MCF 10A (cell line): ENCODE results near the gene TBCD. TPM values are rescaled to one million over a fixed set of nuclear protein-coding genes. Genes with fewer than 3 reads are reported as not detected.
"Not testable (repeated sequence)": the region's sequence is repeated elsewhere in the genome, so short reads cannot be mapped to it uniquely, and the experiment has no call there.

Source experiments
- BruUV-seq: library from RNA; stranded (reverse); fragments of 400-500 nt; replicated peaks from 2 replicates; lab custom pipeline; 2021; lab: Mats Ljungman, UMichigan
- CTCF ChIA-PET: fragments of 300-600 bp; sonication (Branson Sonifier 250); formaldehyde crosslinking; extraction: SDS; loops from one replicate; lab custom pipeline; 2021; ENCODE audit warnings: antibody characterized with exemption, inconsistent platforms; lab: Yijun Ruan, JAX
- POLR2A ChIA-PET: fragments of 300-600, 350-650 bp; sonication (Branson Sonifier 250); formaldehyde crosslinking; extraction: SDS; loops from one replicate; lab custom pipeline; 2020; ENCODE audit warnings: antibody characterized with exemption, inconsistent platforms; lab: Yijun Ruan, JAX
- DNase-seq: peaks from one replicate; pipeline ENCODE4 v3.0.0-alpha.2; 2018; ENCODE audit not compliant: unreplicated experiment
- H3K27ac Mint-ChIP-seq: one replicate; pipeline ENCODE4 v1.8.0; 2022; ENCODE audit warnings: mild to moderate bottlenecking, low read depth, mixed read lengths; ENCODE audit not compliant: unreplicated experiment
- H3K27me3 Mint-ChIP-seq: one replicate; pipeline ENCODE4 v1.8.0; 2022; ENCODE audit warnings: mixed read lengths; ENCODE audit not compliant: insufficient read depth, unreplicated experiment
- H3K36me3 Mint-ChIP-seq: one replicate; pipeline ENCODE4 v1.8.0; 2022; ENCODE audit warnings: mild to moderate bottlenecking, moderate library complexity, mixed read lengths; ENCODE audit not compliant: insufficient read depth, unreplicated experiment
- H3K4me1 Mint-ChIP-seq: one replicate; pipeline ENCODE4 v1.8.0; 2022; ENCODE audit warnings: mixed read lengths; ENCODE audit not compliant: insufficient read depth, unreplicated experiment
- H3K4me3 Mint-ChIP-seq: one replicate; pipeline ENCODE4 v1.8.0; 2022; ENCODE audit warnings: mild to moderate bottlenecking, moderate library complexity, mixed read lengths; ENCODE audit not compliant: unreplicated experiment
- H3K9me3 Mint-ChIP-seq: one replicate; pipeline ENCODE4 v1.8.0; 2022; ENCODE audit warnings: mixed read lengths; ENCODE audit not compliant: unreplicated experiment
- CTCF ChIP-seq: fragments of 200-600 bp; IDR thresholded peaks from one replicate; pipeline ENCODE4 v1.8.0; 2022; ENCODE audit warnings: antibody characterized with exemption, mild to moderate bottlenecking; ENCODE audit not compliant: unreplicated experiment
- intact Hi-C: fragments of 100-400 bp; cut with micrococcal nuclease; formaldehyde crosslinking; loops from 2 replicates; pipeline ENCODE4 v1.14.1; 2022
- total RNA-seq: library from RNA; stranded (reverse); gene quantifications from 2 replicates; pipeline ENCODE4 v1.2.3, GENCODE V29; 2022

Gene TBCD
- total RNA-seq, 1 experiment from 2014 or later = 76.2 TPM

GRCh38 chr17:82777778-82778375, 26.0 kb downstream of the TBCD start:
- intact Hi-C loops, DNase-seq, CTCF ChIA-PET, H3K27me3 Mint-ChIP-seq, H3K4me1 Mint-ChIP-seq, H3K4me3 Mint-ChIP-seq, BruUV-seq, POLR2A ChIA-PET, H3K27ac Mint-ChIP-seq, H3K9me3 Mint-ChIP-seq: not testable (repeated sequence)
- peaks cover 12% of the 10 kb centered on the region for H3K36me3 Mint-ChIP-seq
- TF ChIP-seq CTCF = peak; percentile 22

GRCh38 chr17:82779541-82779940, 27.7 kb downstream of the TBCD start:
- intact Hi-C loops = no loop called here
- ChIA-PET POLR2A (interaction anchor here (0.6 to 0.9 kb wide), 3 partner anchors 96 to 269 kb away, joined by 3 to 4 read pairs (median 3); no protein-coding TSS in a partner anchor), CTCF (interaction anchor here (0.7 to 1.8 kb wide), 4 partner anchors 46 to 132 kb away, joined by 3 read pairs; no protein-coding TSS in a partner anchor)
- Mint-ChIP-seq H3K36me3 (peaks cover 25% of the 10 kb centered on the region), H3K27me3 (no peaks in the 10 kb centered on the region), H3K27ac (no peak overlapping the region), H3K4me1 (no peaks in the 10 kb centered on the region), H3K9me3 (no peaks in the 10 kb centered on the region), H3K4me3 (no peak overlapping the region)
- TF ChIP-seq CTCF = no peak
- no peak for DNase-seq
- BruUV-seq = no TSS peak

GRCh38 chr17:82780195-82780594, 28.3 kb downstream of the TBCD start:
- no peaks in the 10 kb centered on the region for H3K4me1 Mint-ChIP-seq

More at GRCh38 chr17:82780195-82780594, 28.3 kb downstream of the TBCD start:
- Mint-ChIP-seq H3K9me3 (no peaks in the 10 kb centered on the region), H3K27ac (no peak overlapping the region), H3K4me3 (no peak overlapping the region), H3K27me3 (no peaks in the 10 kb centered on the region), H3K36me3 (peaks cover 23% of the 10 kb centered on the region)
- BruUV-seq = no TSS peak
- TF ChIP-seq CTCF = no peak
- no peak for DNase-seq
- intact Hi-C loops = no loop called here
- ChIA-PET POLR2A (interaction anchor here (0.6 kb wide), 1 partner anchor 268 kb away, joined by 3 read pairs; no protein-coding TSS in a partner anchor), CTCF (interaction anchor here (0.6 to 2.4 kb wide), 8 partner anchors 45 to 188 kb away, joined by 3 to 14 read pairs (median 3); no protein-coding TSS in a partner anchor)
